GM21528 (cell line): Measurements from ENCODE around the gene SUMO2.
"Not testable (repeated sequence)": the region's sequence is repeated elsewhere in the genome, so short reads cannot be mapped to it uniquely, and the experiment has no call there.

Source experiments
- ATAC-seq: cut with Tn5 transposase; IDR thresholded peaks from one replicate; pipeline ENCODE4 v1.9.1; 2021; ENCODE audit warnings: mild to moderate bottlenecking, moderate library complexity; ENCODE audit not compliant: unreplicated experiment, low FRiP score

The SUMO2 gene

DNA sequence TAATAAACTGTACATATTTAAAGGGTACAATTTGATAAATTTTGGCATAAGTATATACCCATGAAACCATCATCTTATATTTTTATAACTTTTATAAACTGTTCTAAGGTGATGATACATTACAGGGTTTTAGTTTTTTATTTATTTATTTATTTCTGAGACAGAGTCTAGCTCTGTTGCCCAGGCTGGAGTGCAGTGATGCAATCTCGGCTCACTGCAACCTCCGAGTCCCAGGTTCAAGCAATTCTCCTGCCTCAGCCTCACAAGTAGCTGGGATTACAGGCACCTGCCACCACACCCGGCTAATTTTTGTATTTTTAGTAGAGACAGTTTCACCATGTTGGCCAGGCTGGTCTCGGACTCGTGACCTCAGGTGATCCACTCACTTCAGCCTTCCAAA lies 54.8 kb downstream of the SUMO2 start:
- not testable (repeated sequence) for ATAC-seq

GRCh38 chr17:75126954-75127353 lies 55.8 kb downstream of the SUMO2 start:
- ATAC-seq: no peak

DNA sequence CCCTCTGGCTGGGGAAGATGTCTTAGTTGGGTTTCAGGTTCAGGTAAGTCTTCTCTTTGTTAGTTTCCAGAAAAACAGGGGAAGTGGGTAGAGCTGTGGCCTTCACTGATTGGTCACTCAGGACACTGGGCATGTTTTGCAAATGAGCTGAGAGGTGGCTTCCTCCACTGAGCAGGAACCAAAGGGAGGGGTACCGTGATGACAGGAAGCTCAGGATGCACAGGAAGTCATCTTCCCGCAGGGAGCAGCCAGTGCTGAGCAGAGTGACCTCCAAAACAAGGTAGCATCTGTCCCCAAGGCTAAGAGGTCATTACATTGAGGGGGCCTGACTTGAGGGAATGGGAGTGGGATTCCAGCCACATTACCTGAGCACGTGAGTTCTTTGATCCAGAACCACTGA lies 56.8 kb downstream of the SUMO2 start:
- ATAC-seq: no peak

DNA sequence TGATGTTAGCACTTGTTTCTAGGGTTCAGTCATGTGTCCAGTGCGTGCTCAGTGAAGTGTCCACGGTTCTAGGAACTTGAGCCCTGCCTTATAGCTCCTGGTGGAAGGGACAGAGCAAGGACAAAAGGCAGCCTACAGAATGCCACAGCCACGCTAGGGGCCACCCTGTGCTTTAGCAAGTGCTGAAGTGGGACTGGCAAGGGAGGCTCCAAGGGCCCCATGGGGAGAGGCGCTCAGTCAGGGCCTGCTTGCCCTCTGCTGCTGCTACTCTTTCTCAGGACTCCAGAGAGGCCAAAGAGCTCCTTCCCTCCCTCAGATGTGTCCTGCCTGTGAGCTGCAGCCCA lies 58.0 kb downstream of the SUMO2 start:
- ATAC-seq: no peak

GRCh38 chr17:75124041-75124818 lies 58.5 kb downstream of the SUMO2 start:
- no peak for ATAC-seq

- ATAC-seq: no peak
Observed at GRCh38 chr17:75118307-75118706, 64.5 kb downstream of the SUMO2 start.

GRCh38 chr17:75116737-75117136 lies 66.0 kb downstream of the SUMO2 start:
- ATAC-seq: no peak
